OCI-LY1 (cell line): ENCODE data around the gene DDR2.

ENCODE experiments used
- H2AFZ ChIP-seq: fragments of 200-600 bp; sonication (generic), shearing (Covaris generic); 2 replicates; pipeline ENCODE4 v1.6.0; 2014; ENCODE audit warnings: antibody characterized with exemption, mild to moderate bottlenecking, low read length
- H3F3A ChIP-seq: fragments of 200-600 bp; sonication (generic), shearing (Covaris generic); 2 replicates; pipeline ENCODE4 v1.6.0; 2014; ENCODE audit warnings: mild to moderate bottlenecking, antibody characterized with exemption, low read length, moderate library complexity; ENCODE audit not compliant: insufficient read depth
- H3K27ac ChIP-seq: fragments of 200-600 bp; sonication (generic); 2 replicates; pipeline ENCODE4 v1.5.1; 2014; ENCODE audit warnings: low read length, mixed run types, mild to moderate bottlenecking, low read depth; ENCODE audit not compliant: poor library complexity, severe bottlenecking
- H3K27me3 ChIP-seq: fragments of 200-600 bp; sonication (generic); 2 replicates; pipeline ENCODE4 v1.6.0; 2014; ENCODE audit warnings: antibody characterized with exemption, mild to moderate bottlenecking, low read length, moderate library complexity; ENCODE audit not compliant: insufficient read depth
- H3K36me3 ChIP-seq: fragments of 200-600 bp; sonication (generic); 2 replicates; pipeline ENCODE4 v1.6.1; 2014; ENCODE audit warnings: mild to moderate bottlenecking, antibody characterized with exemption, low read length, moderate library complexity, mixed read lengths; ENCODE audit not compliant: insufficient read depth
- H3K4me1 ChIP-seq: fragments of 200-600 bp; sonication (generic); 2 replicates; pipeline ENCODE4 v1.5.1; 2014; ENCODE audit warnings: mild to moderate bottlenecking, low read length, moderate library complexity; ENCODE audit not compliant: insufficient read depth, severe bottlenecking
- H3K4me2 ChIP-seq: fragments of 200-600 bp; sonication (generic), shearing (Covaris generic); 2 replicates; pipeline ENCODE4 v1.6.1; 2014; ENCODE audit warnings: low read length
- H3K4me3 ChIP-seq: fragments of 200-600 bp; sonication (generic); 2 replicates; pipeline ENCODE4 v1.5.1; 2014; ENCODE audit warnings: low read length, low read depth, mild to moderate bottlenecking, mixed read lengths; ENCODE audit not compliant: poor library complexity, severe bottlenecking
- H3K79me2 ChIP-seq: fragments of 200-600 bp; shearing (Covaris generic); 2 replicates; pipeline ENCODE4 v1.6.1; 2016; ENCODE audit warnings: mixed run types, low read length, mixed read lengths; ENCODE audit not compliant: insufficient read depth
- H3K9ac ChIP-seq: fragments of 200-600 bp; sonication (generic), shearing (Covaris generic); 2 replicates; pipeline ENCODE4 v1.6.1; 2014; ENCODE audit warnings: mild to moderate bottlenecking, low read length, mixed read lengths
- H3K9me2 ChIP-seq: fragments of 200-600 bp; sonication (generic), shearing (Covaris generic); 2 replicates; pipeline ENCODE4 v1.6.1; 2014; ENCODE audit warnings: low read depth, mild to moderate bottlenecking, low read length, mixed read lengths
- H3K9me3 ChIP-seq: fragments of 200-600 bp; shearing (Covaris generic); 2 replicates; pipeline ENCODE4 v1.6.1; 2014; ENCODE audit warnings: low read length, mixed read lengths
- H4K20me1 ChIP-seq: fragments of 200-600 bp; sonication (generic), shearing (Covaris generic); 2 replicates; pipeline ENCODE4 v1.6.0; 2016; ENCODE audit warnings: mild to moderate bottlenecking, low read length; ENCODE audit not compliant: insufficient read depth
- CTCF ChIP-seq: fragments of 200-600 bp; sonication (generic), shearing (Covaris generic); IDR thresholded peaks from 2 replicates; pipeline ENCODE4 v1.5.1; 2017; ENCODE audit warnings: mild to moderate bottlenecking, antibody characterized with exemption, low read length, moderate library complexity, mixed read lengths
- EZH2 ChIP-seq: fragments of 200-600 bp; sonication (generic), shearing (Covaris generic); IDR thresholded peaks from 2 replicates; pipeline ENCODE4 v1.8.0; 2017; ENCODE audit warnings: borderline replicate concordance, mixed run types, mild to moderate bottlenecking, antibody characterized with exemption, low read length, moderate library complexity, mixed read lengths

DDR2 gene

DNA sequence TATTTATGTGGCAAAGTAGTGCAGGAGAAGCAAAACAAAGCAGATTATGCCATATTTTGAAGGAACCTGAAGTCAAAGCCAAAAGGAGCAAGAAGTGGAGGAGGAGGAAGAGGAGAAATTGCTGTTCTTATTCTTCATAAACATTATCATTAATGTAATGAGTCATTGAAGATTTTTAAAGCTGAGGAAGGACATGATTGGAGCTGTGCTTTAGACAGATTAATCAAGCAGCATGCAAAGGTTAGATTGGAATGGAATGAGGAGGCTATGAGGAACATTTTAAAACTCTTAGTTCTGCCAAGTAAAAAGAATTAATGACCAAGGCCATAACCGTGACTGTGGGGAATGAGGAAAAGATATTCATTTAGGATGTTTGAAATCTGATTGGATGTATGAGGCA lies 125.2 kb downstream of the DDR2 start:
- no peaks in the 10 kb centered on the region for H3K9me3 ChIP-seq
- H3K79me2 ChIP-seq, result no peaks in the 10 kb centered on the region
- TF ChIP-seq EZH2 (no peak), CTCF (no peak)
- H2AFZ ChIP-seq, result no peak overlapping the region
- H3K9me2 ChIP-seq, result no peaks in the 10 kb centered on the region
- no peaks in the 10 kb centered on the region for H3F3A ChIP-seq
- no peak overlapping the region for H3K27ac ChIP-seq
- no peak overlapping the region for H3K4me3 ChIP-seq
- H3K4me1 ChIP-seq, result no peaks in the 10 kb centered on the region
- H3K27me3 ChIP-seq, result no peaks in the 10 kb centered on the region
- no peak overlapping the region for H3K9ac ChIP-seq
- no peaks in the 10 kb centered on the region for H4K20me1 ChIP-seq
- H3K4me2 ChIP-seq, result no peak overlapping the region
- no peaks in the 10 kb centered on the region for H3K36me3 ChIP-seq

GRCh38 chr1:162765788-162766187 lies 133.5 kb downstream of the DDR2 start:
- H3K36me3 ChIP-seq, result no peaks in the 10 kb centered on the region

DNA sequence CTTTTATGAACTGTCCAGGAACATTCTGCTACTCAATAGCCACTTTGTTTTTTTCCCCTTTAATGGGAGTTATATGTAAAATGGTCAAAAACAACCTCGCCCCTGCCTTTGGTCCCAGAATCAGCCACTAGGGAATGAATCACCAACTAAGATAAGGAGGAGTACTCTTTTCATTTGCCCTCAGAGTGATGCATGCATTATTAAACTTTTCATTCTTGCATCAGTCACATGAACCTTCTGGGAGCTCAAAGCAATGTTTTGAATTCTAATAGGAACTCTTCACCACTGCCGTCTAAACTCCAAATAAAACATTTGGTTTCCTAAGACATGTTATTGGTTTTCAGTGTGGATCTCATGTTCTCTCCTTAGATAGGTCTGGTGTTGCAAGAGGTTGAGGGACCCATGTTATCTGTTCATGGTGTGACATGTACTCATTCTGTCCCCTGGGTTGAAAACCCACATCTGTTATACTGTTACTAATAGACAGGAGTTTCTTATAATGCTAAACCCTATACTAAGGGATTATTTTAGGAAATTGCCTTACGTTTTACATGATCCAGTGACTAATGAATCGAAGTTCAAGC lies 140.4 kb downstream of the DDR2 start:
- H3K27ac ChIP-seq, result no peak overlapping the region
- no peak overlapping the region for H3K4me3 ChIP-seq
- no peaks in the 10 kb centered on the region for H3K9me2 ChIP-seq
- H3K4me2 ChIP-seq, result no peak overlapping the region
- H4K20me1 ChIP-seq, result no peaks in the 10 kb centered on the region
- H3K9me3 ChIP-seq, result no peaks in the 10 kb centered on the region
- H3K27me3 ChIP-seq, result no peaks in the 10 kb centered on the region
- no peaks in the 10 kb centered on the region for H3K36me3 ChIP-seq
- no peak overlapping the region for H3K9ac ChIP-seq
- no peaks in the 10 kb centered on the region for H3F3A ChIP-seq
- no peak overlapping the region for H2AFZ ChIP-seq
- TF ChIP-seq EZH2, result no peak
- no peak for TF ChIP-seq CTCF
- no peaks in the 10 kb centered on the region for H3K79me2 ChIP-seq
- H3K4me1 ChIP-seq, result no peaks in the 10 kb centered on the region

More at GRCh38 chr1:162765788-162766187, 133.5 kb downstream of the DDR2 start:
- no peaks in the 10 kb centered on the region for H4K20me1 ChIP-seq
- H3K27me3 ChIP-seq, result no peaks in the 10 kb centered on the region
- no peak overlapping the region for H3K4me3 ChIP-seq
- no peak overlapping the region for H3K27ac ChIP-seq
- no peaks in the 10 kb centered on the region for H3K4me1 ChIP-seq
- H2AFZ ChIP-seq, result no peak overlapping the region
- no peak overlapping the region for H3K4me2 ChIP-seq
- no peaks in the 10 kb centered on the region for H3F3A ChIP-seq
- no peaks in the 10 kb centered on the region for H3K79me2 ChIP-seq
- no peaks in the 10 kb centered on the region for H3K9me2 ChIP-seq
- no peak for TF ChIP-seq CTCF
- no peak for TF ChIP-seq EZH2
- no peaks in the 10 kb centered on the region for H3K9me3 ChIP-seq
- H3K9ac ChIP-seq, result no peak overlapping the region
